ENCODE data around the gene AXIN1.
A peak's percentile ranks its signal among the peaks of the same experiment; 100 is the strongest.
"Not testable (repeated sequence)": the region's sequence is repeated elsewhere in the genome, so short reads cannot be mapped to it uniquely, and the experiment has no call there.

The AXIN1 gene

DNA sequence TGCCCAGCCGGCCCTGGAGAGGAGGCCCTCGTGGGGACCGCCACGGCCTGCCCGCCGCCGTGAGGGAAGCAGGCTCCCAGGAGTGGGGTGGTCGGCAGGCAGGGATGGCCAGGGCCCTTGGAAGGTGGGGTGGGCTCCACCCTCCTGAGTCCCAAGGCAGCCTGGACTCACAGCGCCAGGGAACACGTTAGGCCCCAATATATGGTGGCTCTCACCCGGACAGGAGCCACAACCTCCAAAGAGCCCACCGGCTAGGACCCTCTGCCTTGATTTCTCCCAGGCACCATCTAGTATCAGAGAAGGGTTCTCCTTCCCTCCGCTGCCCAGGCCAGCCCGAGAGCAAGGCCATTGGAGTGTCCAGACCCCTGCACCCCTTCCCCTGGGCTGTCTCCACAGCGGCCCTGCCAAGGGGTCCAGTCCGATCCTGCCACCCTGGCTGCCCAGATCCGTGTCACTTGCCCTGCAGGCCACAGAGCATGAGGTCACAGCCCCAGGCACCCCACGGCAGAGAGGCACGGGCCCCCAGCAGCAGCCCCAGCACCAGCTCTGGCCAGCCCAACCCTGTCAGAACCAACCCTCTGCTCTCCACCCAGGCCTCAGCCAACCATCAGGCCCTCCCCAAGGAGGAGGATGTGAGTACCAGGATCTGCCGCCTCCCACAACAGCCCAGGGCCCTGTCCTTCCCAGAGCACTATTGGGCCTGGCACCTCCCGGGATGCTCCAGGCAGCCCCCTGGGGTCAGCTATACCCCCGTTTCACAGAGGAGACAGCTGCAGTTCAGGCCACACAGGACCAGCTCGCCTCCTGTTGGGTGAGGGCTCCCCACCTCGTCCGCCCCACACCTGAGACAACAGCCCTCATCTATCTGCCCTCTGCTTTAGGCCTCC is 1.1 kb upstream of the AXIN1 start:
- H3K27ac ChIP-seq (ENCODE audit: low read depth, low read length), result peak overlapping the region; percentile 68
- peak overlapping the region; percentile 67 for H3K4me3 ChIP-seq (ENCODE audit: low read length)
- H3K4me1 ChIP-seq (ENCODE audit: control insufficient read depth, insufficient read depth, low read length), result no peaks in the 10 kb centered on the region
- H3K9ac ChIP-seq (ENCODE audit: low read length), result peak overlapping the region; percentile 56
- no peaks in the 10 kb centered on the region for H3K36me3 ChIP-seq (ENCODE audit: control insufficient read depth, insufficient read depth, low read length)
- H3K27me3 ChIP-seq (ENCODE audit: control insufficient read depth, insufficient read depth, low read length), result no peaks in the 10 kb centered on the region

DNA sequence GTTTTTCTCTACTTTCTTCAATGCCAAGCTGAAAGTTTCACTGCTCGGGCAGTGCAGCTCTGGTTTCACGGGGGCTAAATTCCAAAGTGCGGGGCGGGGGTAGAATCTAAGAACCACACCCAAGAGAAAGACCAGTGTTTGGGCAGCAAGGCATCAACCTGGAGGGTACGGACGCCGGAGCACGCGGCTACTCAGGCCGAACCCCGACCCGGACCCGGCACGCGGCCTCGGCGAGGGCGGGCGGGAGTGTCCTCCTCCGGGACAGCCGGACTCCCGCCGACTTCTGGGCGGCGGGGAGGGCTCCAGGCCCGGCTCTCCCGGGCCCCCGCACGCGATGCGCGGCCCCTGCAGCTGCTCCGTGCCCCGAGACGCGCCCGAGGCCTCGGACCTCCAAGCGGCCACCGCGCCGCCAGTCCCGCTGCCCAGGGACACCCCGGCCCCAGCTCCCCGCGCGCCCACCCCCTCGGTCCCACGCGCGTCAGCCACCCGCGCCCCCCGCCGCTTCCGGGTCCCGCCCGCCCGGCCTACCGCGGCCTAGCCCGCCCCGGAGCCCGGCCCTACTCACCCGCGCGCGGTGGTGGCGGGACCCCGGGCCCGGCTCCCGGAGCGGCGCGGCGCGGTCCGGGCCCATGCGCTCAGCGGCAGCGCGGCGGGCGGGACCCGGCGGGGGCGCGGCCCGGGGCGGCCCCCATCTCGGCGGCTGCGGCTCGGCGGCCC is 561 bp downstream of the AXIN1 start:
- peak overlapping the region; percentile 72 for H3K4me3 ChIP-seq (ENCODE audit: low read length)
- H3K27me3 ChIP-seq (ENCODE audit: control insufficient read depth, insufficient read depth, low read length), result no peaks in the 10 kb centered on the region
- no peaks in the 10 kb centered on the region for H3K36me3 ChIP-seq (ENCODE audit: control insufficient read depth, insufficient read depth, low read length)
- no peaks in the 10 kb centered on the region for H3K4me1 ChIP-seq (ENCODE audit: control insufficient read depth, insufficient read depth, low read length)
- peak overlapping the region; percentile 40 for H3K9ac ChIP-seq (ENCODE audit: low read length)
- H3K27ac ChIP-seq (ENCODE audit: low read depth, low read length), result peak overlapping the region; percentile 32

DNA sequence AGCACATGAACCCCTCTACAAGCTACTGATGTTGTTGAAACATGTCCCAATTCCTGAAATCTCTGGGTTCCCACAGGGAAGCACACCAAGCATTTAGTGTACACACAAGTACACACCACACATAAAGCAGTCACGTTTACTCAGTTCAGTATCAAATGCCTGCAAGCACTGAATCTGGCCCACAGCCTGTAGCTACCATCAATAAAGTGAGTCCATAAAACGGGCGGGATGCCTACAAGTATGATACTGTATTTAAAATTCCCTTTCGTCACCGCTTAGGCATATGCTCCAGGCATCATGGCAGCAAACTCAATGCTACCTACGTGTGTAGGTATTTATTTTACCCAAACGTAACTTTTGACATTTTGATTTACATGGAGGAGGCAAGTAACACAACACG is 2.3 kb downstream of the AXIN1 start:
- no peaks in the 10 kb centered on the region for H3K27me3 ChIP-seq (ENCODE audit: control insufficient read depth, insufficient read depth, low read length)
- no peak overlapping the region for H3K4me3 ChIP-seq (ENCODE audit: low read length)
- H3K36me3 ChIP-seq (ENCODE audit: control insufficient read depth, insufficient read depth, low read length), result peaks cover 5% of the 10 kb centered on the region
- no peaks in the 10 kb centered on the region for H3K4me1 ChIP-seq (ENCODE audit: control insufficient read depth, insufficient read depth, low read length)
- H3K9ac ChIP-seq (ENCODE audit: low read length), result no peak overlapping the region
- no peak overlapping the region for H3K27ac ChIP-seq (ENCODE audit: low read depth, low read length)

DNA sequence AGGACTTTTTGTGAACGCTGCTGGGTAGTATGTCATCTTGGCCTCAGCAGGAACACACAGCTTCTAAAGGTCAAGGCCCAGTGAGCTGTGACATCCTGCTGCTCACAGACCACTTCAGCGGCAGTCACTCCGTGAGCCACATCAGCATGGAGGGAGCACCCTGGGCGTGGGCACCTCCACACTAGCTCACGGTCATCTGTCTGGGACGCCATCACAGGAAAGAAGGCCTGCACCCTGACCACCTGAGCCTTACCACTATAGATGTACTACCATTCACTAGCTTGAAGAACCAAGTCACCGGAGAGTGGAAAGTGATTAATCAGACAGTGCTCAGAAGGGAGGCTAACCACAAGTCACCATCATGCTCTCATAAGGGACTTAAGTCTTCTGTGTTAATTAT is 3.3 kb downstream of the AXIN1 start:
- Histone ChIP-seq H3K27me3 (ENCODE audit: control insufficient read depth, insufficient read depth, low read length) (no peaks in the 10 kb centered on the region), H3K9ac (ENCODE audit: low read length) (no peak overlapping the region), H3K4me3 (ENCODE audit: low read length) (no peak overlapping the region), H3K27ac (ENCODE audit: low read depth, low read length) (no peak overlapping the region), H3K4me1 (ENCODE audit: control insufficient read depth, insufficient read depth, low read length) (no peaks in the 10 kb centered on the region), H3K36me3 (ENCODE audit: control insufficient read depth, insufficient read depth, low read length) (peaks cover 9% of the 10 kb centered on the region)

DNA sequence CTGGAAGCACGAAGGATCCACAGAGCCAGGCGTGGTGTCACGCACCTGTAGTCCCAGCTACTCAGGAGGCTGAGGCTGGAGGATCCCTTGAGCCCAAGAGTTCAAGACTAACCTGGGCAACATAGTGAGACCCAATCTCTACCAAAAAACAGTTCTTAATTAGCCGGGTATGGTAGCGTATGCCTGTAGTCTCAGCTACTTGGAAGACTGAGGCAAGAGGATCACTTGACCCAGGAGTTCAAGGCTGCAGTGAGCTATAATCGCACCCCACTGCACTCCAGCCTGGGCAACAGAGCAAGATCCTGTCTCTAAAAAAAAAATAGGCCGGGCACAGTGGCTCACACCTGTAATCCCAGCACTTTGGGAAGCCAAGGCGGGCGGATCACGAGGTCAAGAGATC is 4.0 kb downstream of the AXIN1 start:
- H3K4me3 ChIP-seq (ENCODE audit: low read length); H3K27me3 ChIP-seq (ENCODE audit: control insufficient read depth, insufficient read depth, low read length); H3K27ac ChIP-seq (ENCODE audit: low read depth, low read length); H3K4me1 ChIP-seq (ENCODE audit: control insufficient read depth, insufficient read depth, low read length); H3K9ac ChIP-seq (ENCODE audit: low read length); H3K36me3 ChIP-seq (ENCODE audit: control insufficient read depth, insufficient read depth, low read length): not testable (repeated sequence)

DNA sequence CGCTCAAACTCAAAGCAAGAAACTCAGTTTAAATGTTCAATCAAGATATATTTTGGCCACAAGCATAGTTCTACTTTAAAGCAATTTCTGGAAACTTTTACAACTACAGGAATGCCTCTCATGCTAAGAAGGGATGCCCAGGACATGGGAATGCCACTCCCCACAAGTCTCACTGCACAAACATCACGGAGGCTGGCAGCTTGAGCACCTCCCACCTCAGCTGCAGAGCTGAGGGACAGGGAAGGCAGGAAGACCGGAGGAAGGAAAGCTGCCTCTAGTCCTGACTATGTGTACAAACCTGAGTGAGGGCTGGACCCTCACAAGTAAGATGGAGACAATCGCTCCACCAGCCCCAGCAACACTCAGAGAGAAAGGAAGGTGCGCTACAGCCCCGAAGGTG is 5.3 kb downstream of the AXIN1 start:
- no peak overlapping the region for H3K9ac ChIP-seq (ENCODE audit: low read length)
- H3K4me3 ChIP-seq (ENCODE audit: low read length), result no peak overlapping the region
- H3K27ac ChIP-seq (ENCODE audit: low read depth, low read length), result no peak overlapping the region
- H3K36me3 ChIP-seq (ENCODE audit: control insufficient read depth, insufficient read depth, low read length), result peaks cover 9% of the 10 kb centered on the region
- H3K4me1 ChIP-seq (ENCODE audit: control insufficient read depth, insufficient read depth, low read length), result no peaks in the 10 kb centered on the region
- no peaks in the 10 kb centered on the region for H3K27me3 ChIP-seq (ENCODE audit: control insufficient read depth, insufficient read depth, low read length)

DNA sequence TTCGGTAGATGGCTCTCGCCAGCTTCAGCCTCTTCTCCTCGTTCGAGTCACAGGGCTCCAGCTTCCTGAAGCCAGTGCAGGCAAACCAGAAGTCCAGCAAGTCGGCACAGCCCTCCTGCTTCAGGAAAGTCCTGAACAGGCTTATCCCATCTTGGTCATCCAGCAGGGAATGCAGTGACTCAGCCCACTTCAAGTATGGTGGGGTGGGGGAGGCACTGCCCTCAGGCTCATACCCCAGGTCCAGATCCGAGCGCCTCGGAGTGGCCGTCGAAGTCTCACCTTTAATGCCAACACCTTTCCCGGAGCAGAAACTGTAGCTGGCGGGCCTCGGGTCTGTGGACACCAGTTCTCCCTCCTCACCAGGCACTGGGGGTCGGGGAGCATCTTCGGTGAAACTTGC is 5.9 kb downstream of the AXIN1 start:
- Histone ChIP-seq H3K27ac (ENCODE audit: low read depth, low read length) (no peak overlapping the region), H3K4me3 (ENCODE audit: low read length) (no peak overlapping the region), H3K4me1 (ENCODE audit: control insufficient read depth, insufficient read depth, low read length) (no peaks in the 10 kb centered on the region), H3K36me3 (ENCODE audit: control insufficient read depth, insufficient read depth, low read length) (peaks cover 9% of the 10 kb centered on the region), H3K9ac (ENCODE audit: low read length) (no peak overlapping the region), H3K27me3 (ENCODE audit: control insufficient read depth, insufficient read depth, low read length) (no peaks in the 10 kb centered on the region)

DNA sequence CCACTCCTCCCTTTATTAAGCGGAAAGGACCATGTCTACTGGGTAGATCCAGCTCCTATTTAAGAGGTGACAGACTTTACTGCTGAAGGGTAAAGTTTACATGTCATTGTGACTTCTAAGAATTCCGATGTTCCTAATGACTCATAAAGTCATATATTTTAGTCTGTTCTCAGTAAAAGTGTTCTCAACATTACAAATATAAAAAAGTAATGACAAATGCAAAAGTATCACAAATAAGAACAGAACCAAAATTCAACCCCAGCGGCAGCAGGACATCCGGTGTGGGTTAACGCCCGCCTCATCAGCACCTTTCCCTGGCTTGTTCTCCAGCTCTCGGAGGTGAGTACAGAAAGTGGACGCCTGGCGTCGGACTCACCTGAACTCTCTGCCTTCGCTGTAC is 6.8 kb downstream of the AXIN1 start:
- Histone ChIP-seq H3K9ac (ENCODE audit: low read length) (no peak overlapping the region), H3K4me1 (ENCODE audit: control insufficient read depth, insufficient read depth, low read length) (no peaks in the 10 kb centered on the region), H3K4me3 (ENCODE audit: low read length) (no peak overlapping the region), H3K27ac (ENCODE audit: low read depth, low read length) (no peak overlapping the region), H3K36me3 (ENCODE audit: control insufficient read depth, insufficient read depth, low read length) (peaks cover 9% of the 10 kb centered on the region), H3K27me3 (ENCODE audit: control insufficient read depth, insufficient read depth, low read length) (no peaks in the 10 kb centered on the region)

DNA sequence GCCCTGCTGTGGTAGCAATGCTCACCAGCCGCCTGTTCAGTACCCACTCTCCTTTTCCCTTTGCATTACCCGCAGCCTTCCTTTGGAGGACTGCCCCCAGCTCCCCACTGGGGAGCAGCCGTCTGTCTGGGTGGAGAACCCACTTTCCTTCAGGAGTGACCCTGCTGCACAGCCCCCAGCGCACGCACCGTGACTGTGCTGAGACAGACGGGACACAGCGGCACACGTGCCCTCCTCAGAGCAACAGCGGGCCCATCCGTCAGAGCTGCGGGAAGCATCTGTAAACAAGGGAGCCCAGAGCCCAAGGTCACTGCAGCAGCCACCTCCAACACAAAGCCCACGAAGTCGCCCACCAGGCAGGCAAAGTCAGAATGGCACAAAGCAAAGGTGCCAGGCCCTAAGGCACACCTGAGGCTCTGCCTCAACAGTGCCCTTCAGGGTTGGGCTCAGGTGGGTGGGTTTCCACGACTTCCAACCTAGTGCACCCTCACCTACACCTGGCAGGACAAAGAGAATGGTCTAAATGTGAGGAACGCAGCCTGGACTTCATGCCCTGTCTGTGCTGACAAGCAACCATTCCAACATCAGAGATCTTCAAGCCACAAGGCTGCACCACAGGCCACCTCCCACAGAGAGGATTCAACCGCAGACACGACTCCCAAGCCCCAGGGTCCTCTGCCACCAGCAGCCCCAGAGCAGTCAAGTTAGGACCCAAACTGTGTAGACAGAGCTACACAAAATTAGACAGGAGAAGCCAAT is 9.9 kb downstream of the AXIN1 start:
- H3K27ac ChIP-seq (ENCODE audit: low read depth, low read length), result no peak overlapping the region
- peaks cover 9% of the 10 kb centered on the region for H3K36me3 ChIP-seq (ENCODE audit: control insufficient read depth, insufficient read depth, low read length)
- H3K27me3 ChIP-seq (ENCODE audit: control insufficient read depth, insufficient read depth, low read length), result no peaks in the 10 kb centered on the region
- H3K4me1 ChIP-seq (ENCODE audit: control insufficient read depth, insufficient read depth, low read length), result no peaks in the 10 kb centered on the region
- no peak overlapping the region for H3K9ac ChIP-seq (ENCODE audit: low read length)
- no peak overlapping the region for H3K4me3 ChIP-seq (ENCODE audit: low read length)

DNA sequence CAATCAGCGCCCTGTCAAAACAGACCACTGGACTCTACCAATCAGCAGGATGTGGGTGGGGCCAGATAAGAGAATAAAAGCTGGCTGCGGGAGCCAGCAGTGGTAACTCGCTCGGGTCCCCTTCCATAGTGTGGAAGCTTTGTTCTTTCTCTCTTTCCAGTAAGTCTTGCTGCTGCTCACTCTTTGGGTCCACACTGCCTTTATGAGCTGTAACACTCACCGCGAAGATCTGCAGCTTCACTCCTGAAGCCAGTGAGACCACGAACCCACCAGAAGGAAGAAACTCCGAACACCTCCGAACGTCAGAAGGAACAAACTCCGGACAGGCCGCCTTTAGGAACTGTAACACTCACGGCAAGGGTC is 10.6 kb downstream of the AXIN1 start:
- H3K27ac ChIP-seq (ENCODE audit: low read depth, low read length); H3K4me3 ChIP-seq (ENCODE audit: low read length); H3K27me3 ChIP-seq (ENCODE audit: control insufficient read depth, insufficient read depth, low read length); H3K36me3 ChIP-seq (ENCODE audit: control insufficient read depth, insufficient read depth, low read length); H3K9ac ChIP-seq (ENCODE audit: low read length); H3K4me1 ChIP-seq (ENCODE audit: control insufficient read depth, insufficient read depth, low read length): not testable (repeated sequence)

DNA sequence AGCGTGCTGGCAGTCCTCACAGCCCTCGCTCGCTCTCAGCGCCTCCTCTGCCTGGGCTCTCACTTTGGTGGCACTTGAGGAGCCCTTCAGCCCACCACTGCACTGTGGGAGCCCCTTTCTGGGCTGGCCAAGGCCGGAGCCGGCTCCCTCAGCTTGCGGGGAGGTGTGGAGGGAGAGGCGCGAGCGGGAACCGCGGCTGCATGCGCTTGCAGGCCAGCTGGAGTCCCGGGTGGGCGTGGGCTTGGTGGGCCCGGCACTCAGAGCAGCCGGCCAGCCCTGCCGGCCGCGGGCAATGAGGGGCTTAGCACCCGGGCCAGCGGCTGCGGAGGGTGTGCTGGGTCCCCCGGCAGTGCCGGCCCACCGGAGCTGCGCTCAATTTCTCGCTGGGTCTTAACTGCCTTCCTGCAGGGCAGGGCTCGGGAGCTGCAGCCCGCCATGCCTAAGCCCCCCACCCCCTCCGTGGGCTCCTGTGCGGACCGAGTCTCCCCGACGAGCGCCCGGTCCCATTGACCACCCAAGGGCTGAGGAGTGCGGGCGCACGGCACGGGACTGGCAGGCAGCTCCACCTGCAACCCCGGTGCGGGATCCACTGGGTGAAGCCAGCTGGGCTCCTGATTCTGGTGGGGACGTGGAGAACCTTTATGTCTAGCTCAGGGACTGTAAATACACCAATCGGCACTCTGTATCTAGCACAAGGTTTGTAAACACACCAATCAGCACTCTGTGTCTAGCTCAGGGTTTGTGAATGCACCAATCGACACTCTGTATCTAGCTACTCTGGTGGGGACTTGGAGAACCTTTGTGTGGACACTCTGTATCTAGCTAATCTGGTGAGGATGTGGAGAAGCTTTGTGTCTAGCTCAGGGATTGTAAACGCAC is 11.2 kb downstream of the AXIN1 start:
- not testable (repeated sequence) for H3K9ac ChIP-seq (ENCODE audit: low read length); H3K4me1 ChIP-seq (ENCODE audit: control insufficient read depth, insufficient read depth, low read length); H3K27ac ChIP-seq (ENCODE audit: low read depth, low read length); H3K27me3 ChIP-seq (ENCODE audit: control insufficient read depth, insufficient read depth, low read length); H3K4me3 ChIP-seq (ENCODE audit: low read length); H3K36me3 ChIP-seq (ENCODE audit: control insufficient read depth, insufficient read depth, low read length)
